Endothelial cell of umbilical vein (primary cell): ENCODE results near the gene GLI3. TPM values are rescaled to one million over a fixed set of nuclear protein-coding genes. Genes with fewer than 3 reads are reported as not detected.

Source experiments
- BruUV-seq: library from RNA; stranded (reverse); fragments of 400-500 nt; replicated peaks from 2 replicates; lab custom pipeline; 2021; lab: Mats Ljungman, UMichigan
- CTCF ChIA-PET: fragments of 300-600, 350-600 bp; sonication (Branson Sonifier 250); formaldehyde crosslinking; loops from one replicate; lab custom pipeline; 2021; ENCODE audit warnings: antibody characterized with exemption, inconsistent platforms; lab: Charles Lee
- POLR2A ChIA-PET: fragments of 300-600, 350-600 bp; sonication (Branson Sonifier 250); formaldehyde crosslinking; loops from one replicate; lab custom pipeline; 2021; ENCODE audit warnings: antibody characterized with exemption, inconsistent platforms; lab: Charles Lee
- DNase-seq: peaks from one replicate; pipeline ENCODE4 v3.0.0-alpha.2; 2011; ENCODE audit warnings: low read depth, low spot score
- FAIRE-seq: peaks from 2 replicates; lab custom pipeline; 2011; peaks lifted over from hg19 to GRCh38; lab: Jason Lieb, UNC
- H2AFZ ChIP-seq: 2 replicates; pipeline ENCODE4 v1.6.0; 2012; ENCODE audit warnings: low read depth, low read length, control low read depth, inconsistent platforms
- H3K27ac ChIP-seq: 2 replicates; pipeline ENCODE4 v1.5.1; 2011; ENCODE audit warnings: low read depth, mild to moderate bottlenecking, control low read depth, low read length, moderate library complexity; ENCODE audit not compliant: insufficient read depth
- H3K27me3 ChIP-seq, 2 experiments: 2 replicates each; pipeline versions ENCODE4 v1.6.0 to v1.6.1; 2011; ENCODE audit warnings: low read length in 2 of 2, mixed read lengths in 1 of 2; ENCODE audit not compliant: control insufficient read depth in 2 of 2, insufficient read depth in 2 of 2
- H3K36me3 ChIP-seq, 2 experiments: 2 replicates in 1 of 2; 3 replicates in 1 of 2; pipeline ENCODE4 v1.5.1; 2011; ENCODE audit warnings: low read length in 2 of 2, mild to moderate bottlenecking in 1 of 2, moderate library complexity in 1 of 2; ENCODE audit not compliant: control insufficient read depth in 2 of 2, insufficient read depth in 2 of 2; ENCODE audit errors: extremely low read depth in 1 of 2
- H3K4me1 ChIP-seq: 3 replicates; pipeline ENCODE4 v1.5.1; 2011; ENCODE audit warnings: mild to moderate bottlenecking, low read length; ENCODE audit not compliant: control insufficient read depth, insufficient read depth; ENCODE audit errors: extremely low read depth
- H3K4me2 ChIP-seq: 2 replicates; pipeline ENCODE4 v1.6.1; 2011; ENCODE audit warnings: low read length, control low read depth, mixed read lengths; ENCODE audit not compliant: insufficient read depth
- H3K4me3 ChIP-seq, 3 experiments: fragments of 200-600 bp in 1 of 3; sonication (generic), shearing (Covaris generic) in 1 of 3; replicated peaks in 1 of 3; 2 replicates each; pipeline ENCODE4 v1.5.1; 2011 to 2016; ENCODE audit warnings: control low read depth in 3 of 3, low read length in 3 of 3, mild to moderate bottlenecking in 2 of 3, inconsistent platforms in 1 of 3, low read depth in 1 of 3, moderate library complexity in 1 of 3; ENCODE audit not compliant: insufficient read depth in 1 of 3
- H3K79me2 ChIP-seq: 2 replicates; pipeline ENCODE4 v1.6.0; 2012; ENCODE audit warnings: low read length, inconsistent platforms; ENCODE audit not compliant: control insufficient read depth, insufficient read depth
- H3K9ac ChIP-seq: replicated peaks from 2 replicates; pipeline ENCODE3; 2011; ENCODE audit warnings: low read length, control low read depth; ENCODE audit not compliant: insufficient read depth; ENCODE audit errors: extremely low read depth
- H3K9me1 ChIP-seq: replicated peaks from 3 replicates; pipeline ENCODE4 v1.6.0; 2011; ENCODE audit warnings: mild to moderate bottlenecking, low read length; ENCODE audit not compliant: control insufficient read depth, insufficient read depth; ENCODE audit errors: extremely low read depth
- H3K9me3 ChIP-seq: replicated peaks from 2 replicates; pipeline ENCODE4 v1.5.1; 2012; ENCODE audit warnings: low read length, inconsistent platforms; ENCODE audit not compliant: control insufficient read depth, insufficient read depth
- H4K20me1 ChIP-seq: replicated peaks from 2 replicates; pipeline ENCODE3; 2011; ENCODE audit warnings: mild to moderate bottlenecking, low read length; ENCODE audit not compliant: control insufficient read depth, insufficient read depth; ENCODE audit errors: extremely low read depth
- EZH2 ChIP-seq: IDR thresholded peaks from 2 replicates; pipeline ENCODE4 v1.6.1; 2012; ENCODE audit warnings: borderline replicate concordance, low read depth, mild to moderate bottlenecking, moderate library complexity, low read length, inconsistent platforms; ENCODE audit not compliant: severe bottlenecking
- FOS ChIP-seq: IDR thresholded peaks from 2 replicates; pipeline ENCODE4 v1.6.1; 2011; ENCODE audit warnings: mild to moderate bottlenecking, low read length, moderate library complexity, borderline replicate concordance; ENCODE audit not compliant: insufficient read depth
- GATA2 ChIP-seq: IDR thresholded peaks from 2 replicates; pipeline ENCODE4 v1.7.0; 2011; ENCODE audit warnings: low read depth, mild to moderate bottlenecking, moderate library complexity, mixed read lengths, low read length; ENCODE audit not compliant: insufficient read length, insufficient read depth
- JUN ChIP-seq: IDR thresholded peaks from 2 replicates; pipeline ENCODE4 v1.6.1; 2011; ENCODE audit warnings: borderline replicate concordance, low read depth; ENCODE audit not compliant: insufficient read length, insufficient read depth
- MAX ChIP-seq: IDR thresholded peaks from 2 replicates; pipeline ENCODE4 v1.6.1; 2011; ENCODE audit not compliant: insufficient read depth, insufficient read length
- MYC ChIP-seq: IDR thresholded peaks from one replicate; pipeline ENCODE4 v1.6.1; 2011; ENCODE audit warnings: mild to moderate bottlenecking, low read depth, low read length
- POLR2A ChIP-seq: IDR thresholded peaks from 2 replicates; pipeline ENCODE4 v1.6.1; 2012; ENCODE audit warnings: low read depth, mild to moderate bottlenecking, control low read depth, low read length
- POLR2AphosphoS5 ChIP-seq: IDR thresholded peaks from 2 replicates; pipeline ENCODE4 v1.6.1; 2012; ENCODE audit warnings: low read depth, mild to moderate bottlenecking, control low read depth, low read length, moderate library complexity; ENCODE audit not compliant: insufficient read depth
- dilution Hi-C: fragments of 300-500 bp; cut with MboI; formaldehyde crosslinking; loops from one replicate; pipeline ENCODE4 v1.15.0; 2019; ENCODE audit warnings: low sequenced_read_pairs; ENCODE audit not compliant: extremely low pct_ligation_motif_present
- intact Hi-C: fragments of 100-400 bp; cut with micrococcal nuclease; formaldehyde crosslinking; loops from one replicate; pipeline ENCODE4 v1.10.0; 2022
- polyA plus RNA-seq, 4 experiments: library from polyadenylated mRNA; depleted of rRNA in 3 of 4; stranded (reverse) in 3 of 4; unstranded in 1 of 4; fragments of >200 nt; gene quantifications; 2 replicates each; pipeline versions ENCODE4 v1.2.1 to v1.2.3, GENCODE V29; 2011 to 2012; ENCODE audit warnings: missing spikeins in 1 of 4
- total RNA-seq: library from RNA; stranded (reverse); gene quantifications from 2 replicates; pipeline ENCODE4 v1.2.3, GENCODE V29; 2021
- TF ChIP-seq, protein P1 (sequence below), 2 donors: IDR thresholded peaks; 1 replicate in 1 of 2; 2 replicates in 1 of 2; pipeline ENCODE4 v1.5.1; 2011; ENCODE audit warnings: low read length in 2 of 2, mild to moderate bottlenecking in 2 of 2, moderate library complexity in 2 of 2, control low read depth in 1 of 2, inconsistent platforms in 1 of 2, low read depth in 1 of 2; ENCODE audit not compliant: insufficient read depth in 1 of 2; ENCODE audit errors: extremely low read depth in 1 of 2

GLI3 gene
- total and polyA plus RNA-seq, 2 donors (not counting 3 experiments of a cell fraction or from before 2014, with no cell fraction given) = 6.0 to 24.9 TPM

DNA sequence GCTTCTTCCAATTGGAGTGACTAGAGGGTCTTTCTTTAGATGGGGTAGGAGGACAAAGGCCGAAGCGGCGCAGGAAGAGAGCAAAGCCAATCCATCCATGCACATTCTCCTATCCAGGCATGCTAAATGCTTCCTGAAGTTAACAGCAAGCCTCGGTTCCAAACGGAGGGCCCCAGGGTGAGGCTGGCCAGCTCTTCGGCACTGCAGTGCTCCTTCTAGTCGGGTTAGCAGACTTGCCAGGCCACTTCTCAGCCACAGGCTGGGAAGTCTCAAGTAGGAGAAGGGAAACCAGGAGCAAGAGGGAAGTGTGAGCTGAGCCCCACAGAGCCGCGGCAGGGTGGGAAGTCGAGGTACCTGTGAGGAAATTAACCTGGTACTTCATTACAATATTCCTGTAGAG is 280.3 kb downstream of the GLI3 start:
- Histone ChIP-seq H3K9me3 (no peaks in the 10 kb centered on the region), H3K4me2 (no peak overlapping the region), H3K9ac (no peak overlapping the region), H3K79me2 (no peaks in the 10 kb centered on the region), H3K27ac (no peak overlapping the region), H3K27me3 (no peaks in the 10 kb centered on the region), H3K4me3 (no peak overlapping the region), H3K36me3 (no peaks in the 10 kb centered on the region), H2AFZ (no peak overlapping the region), H3K9me1 (no peaks in the 10 kb centered on the region), H4K20me1 (no peaks in the 10 kb centered on the region), H3K4me1 (peaks cover 11% of the 10 kb centered on the region)
- no TSS peak for BruUV-seq
- POLR2A ChIA-PET = no interaction called here
- intact Hi-C loops = loop anchor here (1.0 kb wide), 1 partner anchor 15 kb away; no protein-coding TSS in a partner anchor
- dilution Hi-C loops = no loop called here
- CTCF ChIA-PET = interaction anchor here (1.0 to 4.9 kb wide), 5 partner anchors 14 to 875 kb away, joined by 4 to 59 read pairs (median 18); no protein-coding TSS in a partner anchor
- FAIRE-seq (no peak), DNase-seq (no peak)
- TF ChIP-seq JUN = no peak
- TF ChIP-seq POLR2AphosphoS5 = no peak
- TF ChIP-seq, protein P1, sequence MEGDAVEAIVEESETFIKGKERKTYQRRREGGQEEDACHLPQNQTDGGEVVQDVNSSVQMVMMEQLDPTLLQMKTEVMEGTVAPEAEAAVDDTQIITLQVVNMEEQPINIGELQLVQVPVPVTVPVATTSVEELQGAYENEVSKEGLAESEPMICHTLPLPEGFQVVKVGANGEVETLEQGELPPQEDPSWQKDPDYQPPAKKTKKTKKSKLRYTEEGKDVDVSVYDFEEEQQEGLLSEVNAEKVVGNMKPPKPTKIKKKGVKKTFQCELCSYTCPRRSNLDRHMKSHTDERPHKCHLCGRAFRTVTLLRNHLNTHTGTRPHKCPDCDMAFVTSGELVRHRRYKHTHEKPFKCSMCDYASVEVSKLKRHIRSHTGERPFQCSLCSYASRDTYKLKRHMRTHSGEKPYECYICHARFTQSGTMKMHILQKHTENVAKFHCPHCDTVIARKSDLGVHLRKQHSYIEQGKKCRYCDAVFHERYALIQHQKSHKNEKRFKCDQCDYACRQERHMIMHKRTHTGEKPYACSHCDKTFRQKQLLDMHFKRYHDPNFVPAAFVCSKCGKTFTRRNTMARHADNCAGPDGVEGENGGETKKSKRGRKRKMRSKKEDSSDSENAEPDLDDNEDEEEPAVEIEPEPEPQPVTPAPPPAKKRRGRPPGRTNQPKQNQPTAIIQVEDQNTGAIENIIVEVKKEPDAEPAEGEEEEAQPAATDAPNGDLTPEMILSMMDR (IDR thresholded peaks at IDR 0.05; ENCODE audit: extremely low read depth in 1 of 2, insufficient read depth in 1 of 2, low read depth in 1 of 2, low read length in 2 of 2) = no peak
- no peak for TF ChIP-seq MAX
- TF ChIP-seq MYC = no peak
- no peak for TF ChIP-seq POLR2A
- TF ChIP-seq FOS = no peak
- TF ChIP-seq EZH2 = no peak
- no peak for TF ChIP-seq GATA2
